ENCODE data around the gene PEX16. TPM values are rescaled to one million over a fixed set of nuclear protein-coding genes. Genes with fewer than 3 reads are reported as not detected.

PEX16 gene
- total RNA-seq, 3 donors from 2014 or later (not counting 1 experiment from before 2014, with no cell fraction given) = 61.3 to 75.8 (median 67.6) TPM

DNA sequence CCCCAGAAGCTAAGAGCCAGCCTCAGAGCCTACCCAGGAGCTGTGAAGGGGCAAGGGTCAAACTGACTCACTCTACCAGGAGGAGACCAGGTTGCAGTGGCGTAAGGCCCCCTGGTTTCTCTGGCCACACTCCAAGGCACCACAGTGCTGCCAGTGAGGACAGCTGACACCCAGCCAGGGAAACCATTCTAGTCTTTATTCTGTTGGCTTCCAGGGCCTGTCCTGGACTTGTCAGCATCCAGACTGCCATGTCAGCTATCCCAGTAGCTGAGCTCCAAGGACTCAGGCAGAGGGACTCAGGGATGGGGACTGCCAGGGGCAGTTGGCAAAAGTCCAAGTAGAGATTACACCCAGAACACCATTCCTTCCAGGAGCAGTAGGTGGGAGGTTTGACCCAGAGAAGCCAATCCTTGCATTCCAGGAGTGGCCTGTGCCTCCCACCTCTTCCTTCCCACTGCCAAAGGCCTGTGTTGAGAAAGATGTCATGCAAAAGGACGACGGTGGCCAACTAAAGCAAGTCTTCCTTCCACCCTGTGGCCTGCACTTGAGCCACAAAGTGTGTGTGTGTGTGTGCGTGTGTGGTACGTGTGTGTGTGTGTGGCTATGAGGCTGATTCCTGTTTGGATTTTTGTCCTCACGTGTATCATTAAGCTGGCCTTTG, 35.8 kb downstream of the PEX16 start:
- DNase-seq = no peak
- H3K9me3 ChIP-seq (ENCODE audit: control insufficient read depth, insufficient read depth, low read length) = no peaks in the 10 kb centered on the region
- no peaks in the 10 kb centered on the region for H3K9me3 Mint-ChIP-seq
- H3K4me3 ChIP-seq (ENCODE audit: low read length) = no peak overlapping the region
- H3K36me3 Mint-ChIP-seq = no peaks in the 10 kb centered on the region
- H3K27ac Mint-ChIP-seq = no peak overlapping the region
- TF ChIP-seq CTCF (IDR thresholded peaks at IDR 0.05) = no peak
- 100% methylated on average over 4 of the region's 6 CpGs for WGBS (ENCODE audit: insufficient coverage)
- H3K27ac ChIP-seq (ENCODE audit: low read length) = no peak overlapping the region
- intact Hi-C loops (cut with micrococcal nuclease) = no loop called here
- ATAC-seq = no peak
- peaks cover 12% of the 10 kb centered on the region for H3K4me1 ChIP-seq (ENCODE audit: control insufficient read depth, insufficient read depth, low read length)
- H3K4me3 Mint-ChIP-seq = no peak overlapping the region
- peaks cover 12 to 16% of the 10 kb centered on the region in 2 donors for H3K4me1 Mint-ChIP-seq
- H3K27me3 Mint-ChIP-seq (ENCODE audit: low read depth in 2 of 2) = peaks cover 0 to 3% of the 10 kb centered on the region in 2 donors
- H3K27me3 ChIP-seq (ENCODE audit: control insufficient read depth, insufficient read depth, low read length) = peaks cover 5% of the 10 kb centered on the region
- peaks cover 40% of the 10 kb centered on the region for H3K36me3 ChIP-seq (ENCODE audit: control insufficient read depth, insufficient read depth, low read length)

DNA sequence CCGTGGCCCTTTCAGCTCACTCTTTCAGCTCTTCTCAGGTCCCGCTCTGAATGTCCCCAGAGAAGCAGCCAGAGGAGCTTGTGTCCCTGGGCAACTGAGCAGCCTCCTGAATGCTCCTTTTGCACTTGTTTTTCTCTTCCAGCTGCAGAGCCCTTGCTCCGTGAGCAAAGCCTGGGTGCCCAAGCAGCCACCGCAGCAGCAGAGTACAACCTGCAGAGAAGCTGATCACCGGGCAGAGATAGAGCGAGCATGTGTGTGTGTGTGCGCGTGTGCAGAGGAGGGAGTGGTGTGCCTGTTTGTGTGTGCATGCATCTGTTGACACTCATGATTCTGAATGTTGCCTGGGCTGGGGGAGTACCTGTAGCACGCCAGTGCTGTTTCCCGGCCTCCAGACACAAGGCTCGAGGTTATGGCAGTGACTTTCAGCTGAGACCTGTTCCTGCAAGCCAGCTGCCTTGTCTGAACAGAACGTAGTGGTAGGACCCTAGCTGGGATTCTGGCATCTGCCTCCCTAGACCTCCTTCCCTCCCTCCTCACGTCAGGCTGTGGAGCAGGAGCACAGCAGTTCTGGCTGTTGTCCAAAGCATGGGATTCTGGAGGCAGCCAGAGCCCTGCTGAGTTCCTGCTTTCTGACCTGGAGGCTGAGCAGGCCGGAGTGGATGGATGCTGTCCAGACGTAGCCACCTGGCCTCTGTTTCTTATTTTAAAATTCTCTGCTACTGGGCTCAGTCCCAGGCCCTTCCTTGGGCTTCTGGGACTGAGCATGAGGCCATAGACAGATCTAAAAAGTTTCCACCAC, 36.7 kb downstream of the PEX16 start:
- Histone ChIP-seq H3K4me3 (ENCODE audit: low read length) (no peak overlapping the region), H3K4me1 (ENCODE audit: control insufficient read depth, insufficient read depth, low read length) (peaks cover 10% of the 10 kb centered on the region), H3K27ac (ENCODE audit: low read length) (no peak overlapping the region), H3K27me3 (ENCODE audit: control insufficient read depth, insufficient read depth, low read length) (peaks cover under 1% of the 10 kb centered on the region), H3K36me3 (ENCODE audit: control insufficient read depth, insufficient read depth, low read length) (peaks cover 48% of the 10 kb centered on the region), H3K9me3 (ENCODE audit: control insufficient read depth, insufficient read depth, low read length) (no peaks in the 10 kb centered on the region)
- Mint-ChIP-seq H3K36me3 (no peaks in the 10 kb centered on the region), H3K27ac (no peak overlapping the region), H3K4me3 (no peak overlapping the region), H3K9me3 (no peaks in the 10 kb centered on the region), H3K27me3 (ENCODE audit: low read depth in 2 of 2) (peaks cover 0 to 3% of the 10 kb centered on the region in 2 donors), H3K4me1 (peaks cover 12 to 16% of the 10 kb centered on the region in 2 donors)
- ATAC-seq (no peak), DNase-seq (no peak)
- WGBS (ENCODE audit: insufficient coverage) = 96% methylated on average over 15 of the region's 15 CpGs
- intact Hi-C loops (cut with micrococcal nuclease) = no loop called here
- TF ChIP-seq CTCF (IDR thresholded peaks at IDR 0.05) = no peak

DNA sequence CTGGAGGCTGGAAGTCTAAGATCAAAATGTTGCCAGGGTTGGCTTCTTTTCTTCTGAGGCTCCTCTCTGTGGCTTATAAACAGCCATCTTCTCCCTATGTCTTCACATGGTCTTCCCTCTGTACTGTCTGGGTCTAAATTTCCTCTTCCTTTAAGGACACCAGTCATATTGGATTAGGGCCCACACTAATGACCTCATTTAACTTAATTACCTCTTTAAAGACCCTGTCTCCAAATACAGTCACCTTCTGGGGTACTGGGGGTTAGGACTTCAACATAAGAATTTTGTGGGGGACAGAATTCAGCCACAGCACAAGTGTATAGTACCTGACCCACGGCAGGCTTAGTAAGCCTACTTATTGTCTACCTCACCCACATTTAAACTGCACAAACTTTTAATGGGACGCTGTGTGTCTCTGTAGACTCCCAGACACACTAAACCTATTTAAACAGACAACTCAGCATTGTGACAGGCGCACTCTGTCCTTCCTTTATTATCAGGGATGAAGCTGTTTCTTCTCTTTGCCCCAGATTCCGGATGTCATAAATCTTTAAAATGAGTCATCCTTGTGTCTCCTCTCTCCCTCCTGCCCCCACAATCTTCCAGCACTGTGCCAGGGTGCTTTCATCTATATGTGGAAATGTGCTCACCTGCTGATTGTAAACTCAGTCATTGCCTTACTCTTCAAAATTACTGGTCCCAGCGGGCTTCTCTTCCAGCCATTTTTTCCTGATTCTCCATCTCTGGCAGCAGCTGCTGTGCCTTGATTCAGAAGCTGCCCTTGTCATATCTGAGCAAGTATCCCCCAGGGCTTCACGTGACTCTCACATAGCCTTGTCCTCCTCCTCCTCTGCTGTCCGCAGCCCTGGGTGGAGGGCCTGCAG, 37.6 kb downstream of the PEX16 start:
- H3K4me3 Mint-ChIP-seq = no peak overlapping the region
- no peak overlapping the region for H3K4me3 ChIP-seq (ENCODE audit: low read length)
- peaks cover 0 to 3% of the 10 kb centered on the region in 2 donors for H3K27me3 Mint-ChIP-seq (ENCODE audit: low read depth in 2 of 2)
- no peaks in the 10 kb centered on the region for H3K27me3 ChIP-seq (ENCODE audit: control insufficient read depth, insufficient read depth, low read length)
- TF ChIP-seq CTCF (IDR thresholded peaks at IDR 0.05) = no peak
- H3K9me3 Mint-ChIP-seq = no peaks in the 10 kb centered on the region
- peaks cover 52% of the 10 kb centered on the region for H3K36me3 ChIP-seq (ENCODE audit: control insufficient read depth, insufficient read depth, low read length)
- intact Hi-C loops (cut with micrococcal nuclease) = loop anchor here (10.0 kb wide), 1 partner anchor 125 kb away; no protein-coding TSS in a partner anchor
- no peaks in the 10 kb centered on the region for H3K36me3 Mint-ChIP-seq
- H3K27ac ChIP-seq (ENCODE audit: low read length) = no peak overlapping the region
- no peak for DNase-seq
- no peak overlapping the region for H3K27ac Mint-ChIP-seq
- no peak for ATAC-seq
- peaks cover 12% of the 10 kb centered on the region in 2 donors for H3K4me1 Mint-ChIP-seq
- whole genome bisulfite sequencing (ENCODE audit: insufficient coverage) = 95% methylated on average over 7 of the region's 7 CpGs
- peaks cover 4% of the 10 kb centered on the region for H3K4me1 ChIP-seq (ENCODE audit: control insufficient read depth, insufficient read depth, low read length)
- no peaks in the 10 kb centered on the region for H3K9me3 ChIP-seq (ENCODE audit: control insufficient read depth, insufficient read depth, low read length)
